HG02870 (cell line): ENCODE results near the gene STXBP5L.
A peak's percentile ranks its signal among the peaks of the same experiment; 100 is the strongest.
"Not testable (repeated sequence)": the region's sequence is repeated elsewhere in the genome, so short reads cannot be mapped to it uniquely, and the experiment has no call there.

ENCODE experiments used
- ATAC-seq: cut with Tn5 transposase; IDR thresholded peaks from one replicate; pipeline ENCODE4 v1.9.1; 2021; ENCODE audit warnings: mild to moderate bottlenecking, moderate library complexity; ENCODE audit not compliant: unreplicated experiment

Gene STXBP5L

DNA sequence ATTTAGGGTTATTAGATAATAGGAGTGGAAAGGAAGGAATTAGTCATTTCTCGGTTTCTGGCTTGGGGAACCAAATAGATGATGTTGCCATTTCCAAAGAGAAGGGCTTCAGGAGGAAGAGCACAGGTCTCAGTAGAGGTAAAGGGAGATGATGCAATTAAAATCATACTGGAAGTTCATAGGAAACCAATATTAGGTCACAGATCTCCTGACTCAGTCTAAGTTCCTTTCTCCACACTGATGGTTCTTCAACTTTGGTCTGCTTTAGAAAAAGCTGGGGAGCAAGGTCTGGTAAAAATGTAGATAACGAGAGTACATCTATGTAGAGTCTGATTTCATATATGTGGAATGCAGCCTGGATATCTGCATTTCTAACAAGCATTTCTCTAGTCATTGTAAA lies 506.9 kb downstream of the STXBP5L start:
- no peak for ATAC-seq

DNA sequence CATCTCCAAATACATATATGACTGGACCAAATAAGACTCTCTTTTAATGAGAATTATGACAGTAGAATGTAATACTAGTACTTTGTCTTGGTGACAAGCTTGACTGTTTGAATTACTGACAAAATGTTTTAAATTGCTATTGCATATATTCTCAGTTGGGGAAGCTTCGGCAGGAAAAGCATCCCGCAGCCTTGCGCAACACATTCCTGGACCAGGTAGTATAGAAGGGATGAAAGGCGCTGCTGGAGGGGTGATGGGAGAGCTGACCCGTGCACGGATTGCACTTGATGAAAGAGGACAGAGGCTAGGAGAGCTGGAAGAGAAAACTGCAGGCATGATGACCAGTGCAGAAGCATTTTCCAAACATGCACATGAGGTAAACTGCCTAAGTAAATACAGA lies 510.2 kb downstream of the STXBP5L start:
- no peak for ATAC-seq

DNA sequence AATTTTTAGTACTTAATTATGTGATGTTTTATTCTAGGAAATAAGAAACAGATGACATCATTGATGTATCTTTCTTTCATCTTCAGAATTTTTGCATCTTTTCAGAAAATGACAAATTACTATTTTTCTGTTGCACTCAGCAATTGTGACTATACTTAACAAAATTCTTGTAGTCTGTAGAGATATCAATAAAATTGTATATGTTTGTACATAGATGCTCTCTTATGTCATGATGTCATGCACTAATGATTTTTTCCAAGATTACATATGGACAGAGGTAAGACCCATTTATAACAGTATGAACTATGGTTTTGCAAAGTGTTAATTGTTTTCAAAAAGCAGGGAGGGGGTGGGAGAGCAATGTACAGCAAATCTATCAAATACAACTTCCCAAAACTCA lies 516.5 kb downstream of the STXBP5L start:
- ATAC-seq, result no peak

DNA sequence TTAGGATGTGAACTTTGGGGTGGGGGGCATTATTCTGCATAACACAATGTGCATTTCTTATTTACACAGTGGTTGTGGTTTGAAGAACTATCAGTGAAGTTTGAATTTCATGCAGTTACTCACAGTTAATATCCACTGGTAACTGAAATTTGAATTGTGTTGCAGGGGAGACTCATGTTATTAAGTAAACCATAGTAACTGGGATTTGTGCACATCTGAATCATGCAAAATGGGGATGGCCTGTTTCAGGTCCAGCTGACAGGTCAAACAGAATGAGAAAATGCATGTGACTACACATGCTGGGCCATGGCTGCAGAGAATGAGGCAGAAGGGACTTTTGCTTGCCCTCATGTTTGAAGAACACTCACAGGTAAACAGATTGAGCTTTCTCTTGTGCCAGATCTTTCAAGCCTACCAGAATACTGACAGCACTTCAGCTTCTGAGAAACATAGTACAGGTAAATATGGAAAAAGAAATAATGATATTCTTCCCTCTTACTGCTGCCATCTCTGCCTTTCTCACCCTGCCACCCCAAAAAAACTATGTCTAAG lies 522.7 kb downstream of the STXBP5L start:
- no peak for ATAC-seq

DNA sequence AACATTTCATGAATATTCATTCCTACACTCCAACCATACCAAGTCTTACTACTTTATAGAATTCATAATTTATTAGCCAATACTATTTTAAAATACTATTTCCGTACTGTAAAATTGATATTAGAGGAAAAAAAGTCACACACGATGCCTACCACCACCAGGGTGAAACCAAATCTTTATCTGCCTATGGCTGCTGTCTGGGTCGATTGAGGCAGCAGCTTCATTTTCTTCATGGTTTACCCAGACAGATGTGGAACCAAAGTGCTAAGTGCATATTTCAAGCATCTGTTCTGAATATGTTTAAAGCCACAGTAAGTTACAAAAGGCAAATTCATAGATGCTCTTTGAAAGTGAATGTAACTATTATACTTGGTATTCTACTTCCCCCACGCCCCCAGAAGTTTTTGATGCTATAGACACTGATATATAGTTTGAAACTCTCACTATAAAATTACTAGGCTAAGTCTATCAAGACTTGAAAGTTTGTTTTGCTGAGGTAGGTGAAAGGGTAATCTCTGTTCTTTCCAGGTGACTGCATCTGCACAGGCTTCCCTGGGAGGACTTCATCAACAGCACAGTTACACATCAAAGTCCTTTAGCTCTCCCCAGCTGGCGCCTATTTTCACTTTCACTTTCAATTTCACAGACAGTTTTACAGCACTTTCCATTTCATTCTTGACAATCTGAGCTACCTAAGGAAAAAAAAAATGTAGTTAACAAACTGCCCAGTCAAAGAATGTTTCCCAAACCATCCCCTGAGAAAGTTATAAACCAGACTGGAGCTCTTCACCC lies 523.9 kb downstream of the STXBP5L start:
- ATAC-seq, result peak; percentile 96

DNA sequence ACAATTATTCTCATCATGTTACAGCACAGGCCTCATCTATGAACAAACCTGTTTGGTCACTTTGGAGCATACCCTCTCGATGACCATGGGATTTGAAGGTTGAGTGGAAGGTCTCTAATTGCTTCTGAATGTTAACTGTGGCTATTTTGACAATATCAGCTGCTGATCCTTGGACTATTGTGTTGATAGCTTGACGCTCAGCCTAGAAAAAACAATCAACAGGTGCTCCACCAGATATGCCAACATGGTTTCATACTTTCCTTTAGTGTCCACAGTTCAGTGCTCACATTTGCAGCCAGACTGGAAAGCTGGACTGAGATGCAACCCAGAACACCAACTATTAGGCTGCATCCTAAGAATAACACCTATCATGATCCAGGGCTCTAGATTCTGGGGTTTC lies 528.1 kb downstream of the STXBP5L start:
- no peak for ATAC-seq

DNA sequence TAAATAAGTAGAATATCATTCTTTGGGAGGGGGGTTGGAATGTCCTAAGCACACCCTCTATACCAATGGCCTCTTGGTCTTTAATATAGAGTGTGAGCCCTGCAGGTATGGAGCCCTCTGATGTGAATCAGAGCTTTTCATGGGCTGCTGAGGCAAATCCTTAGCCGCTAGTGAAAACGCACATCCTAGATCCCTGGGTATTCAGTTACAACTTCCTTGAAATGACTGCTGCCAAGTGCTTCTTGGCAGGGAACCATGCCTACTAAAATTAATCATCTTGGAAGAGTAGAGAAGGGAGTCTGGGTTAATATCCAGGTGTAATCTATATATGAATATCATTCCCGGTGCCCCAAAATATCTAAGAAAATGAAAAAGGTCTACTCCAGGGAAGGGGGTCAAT lies 528.6 kb downstream of the STXBP5L start:
- ATAC-seq, result no peak

DNA sequence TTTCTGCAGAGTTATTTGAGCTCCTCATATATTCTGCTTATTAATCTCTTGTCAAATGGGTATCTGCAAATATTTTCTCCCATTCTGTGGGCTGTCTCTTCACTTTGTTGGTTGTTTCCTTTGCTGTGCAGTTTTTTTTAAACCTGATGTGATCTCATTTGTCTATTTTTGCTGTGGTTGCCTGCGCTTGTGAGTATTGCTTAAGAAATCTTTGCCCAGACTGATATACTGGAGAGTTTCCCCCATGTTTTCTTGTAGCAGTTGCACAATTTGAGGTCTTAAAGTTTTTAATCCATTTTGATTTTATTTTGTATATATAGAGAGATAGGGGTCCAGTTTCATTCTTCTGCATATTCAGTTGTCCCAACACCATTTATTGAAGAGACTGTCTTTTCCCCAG lies 535.5 kb downstream of the STXBP5L start:
- no peak for ATAC-seq

DNA sequence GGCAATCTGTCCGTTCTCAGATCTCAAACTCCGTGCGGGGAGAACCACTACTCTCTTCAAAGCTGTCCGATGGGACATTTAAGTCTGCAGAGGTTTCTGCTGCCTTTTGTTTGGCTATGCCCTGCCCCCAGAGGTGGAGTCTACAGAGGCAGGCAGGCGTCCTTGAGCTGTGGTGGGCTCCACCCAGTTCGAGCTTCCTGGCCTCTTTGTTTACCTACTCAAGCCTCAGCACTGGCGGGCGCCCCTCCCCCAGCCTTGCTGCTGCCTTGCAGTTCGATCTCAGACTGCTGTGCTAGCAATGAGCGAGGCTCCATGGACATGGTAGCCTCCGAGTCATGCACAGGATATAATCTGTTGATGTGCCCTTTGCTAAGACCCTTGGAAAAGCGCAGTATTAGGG lies 543.7 kb downstream of the STXBP5L start:
- ATAC-seq, result not testable (repeated sequence)

DNA sequence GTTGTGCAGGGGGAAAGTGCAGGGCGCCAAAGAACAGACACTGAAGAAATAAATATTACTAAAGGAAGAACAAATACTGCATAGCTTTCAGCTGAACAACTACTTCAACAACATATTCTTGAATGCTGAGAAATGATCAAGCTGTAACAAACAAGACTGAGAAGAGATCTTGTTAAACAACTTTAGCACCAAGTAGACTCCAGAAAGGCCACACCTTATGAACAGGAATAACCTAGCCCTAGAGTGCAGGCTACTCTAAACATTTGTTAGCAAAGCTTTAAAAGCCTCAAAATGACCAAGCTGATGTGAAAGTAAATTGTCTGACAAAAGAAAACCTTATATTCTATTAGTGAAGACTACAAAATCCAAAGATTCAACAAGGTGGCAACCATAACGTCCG lies 554.6 kb downstream of the STXBP5L start:
- no peak for ATAC-seq

DNA sequence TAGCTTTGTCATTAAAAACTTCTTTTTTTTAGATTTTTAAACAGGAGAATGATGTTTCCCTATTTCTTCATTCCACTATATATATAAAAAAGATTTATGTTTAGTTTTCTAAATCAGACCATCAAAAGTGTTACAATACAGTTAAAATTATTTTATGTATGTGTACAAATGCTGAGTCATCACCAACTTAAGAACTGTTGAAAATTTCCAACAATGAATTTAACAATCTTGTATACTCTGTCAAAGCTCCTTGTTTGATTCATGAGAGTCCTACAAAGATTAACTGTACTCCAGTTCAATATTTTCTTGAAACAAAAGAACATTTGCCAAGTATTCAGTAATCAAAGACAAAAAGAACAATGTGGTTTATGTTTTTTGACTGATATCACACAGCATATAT lies 555.7 kb downstream of the STXBP5L start:
- ATAC-seq, result no peak

DNA sequence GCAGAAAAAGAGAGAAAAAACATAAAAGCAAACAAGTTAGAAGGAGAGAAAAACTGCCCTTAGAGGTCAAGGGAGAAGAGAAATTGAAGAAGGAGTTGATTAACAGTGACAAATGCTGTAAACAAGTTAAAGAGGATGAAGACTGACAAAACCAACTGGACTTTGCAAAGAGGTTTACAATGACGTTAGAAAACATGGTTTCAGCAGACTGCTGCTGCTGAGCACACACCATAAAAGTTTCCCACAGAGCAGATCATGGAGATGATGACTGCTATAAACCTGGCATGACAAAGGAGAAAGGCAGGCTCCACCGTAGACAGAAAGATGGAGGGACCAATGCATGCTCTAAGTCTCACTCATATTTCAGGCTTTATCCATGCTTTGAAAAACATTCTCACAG lies 559.1 kb downstream of the STXBP5L start:
- ATAC-seq, result no peak

DNA sequence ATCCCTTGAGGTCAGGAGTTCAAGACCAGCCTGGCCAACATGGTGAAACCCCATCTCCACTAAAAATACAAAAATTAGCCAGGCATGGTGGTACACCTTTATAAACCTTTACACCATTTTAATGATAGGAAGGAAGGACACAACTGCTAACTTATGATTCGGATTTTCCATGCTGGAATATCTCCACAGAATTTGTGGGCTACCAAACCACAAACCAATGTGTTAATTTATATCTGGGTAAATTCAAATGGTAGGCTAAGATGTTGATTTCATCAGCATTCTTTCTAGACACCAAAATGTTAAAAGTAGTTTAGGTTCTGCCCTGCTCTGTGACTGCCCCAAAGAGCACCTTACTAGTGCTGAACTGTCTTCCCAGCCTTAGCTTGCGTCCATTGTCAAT lies 565.0 kb downstream of the STXBP5L start:
- no peak for ATAC-seq
